Hematopoietic multipotent progenitor cell treated with erythropoietin and hydrocortisone succinate and interleukin-3 and kit ligand, for 8 days (in vitro differentiated cells): Measurements from ENCODE around the gene ARID3B.
A peak's percentile ranks its signal among the peaks of the same experiment; 100 is the strongest.
"Not testable (repeated sequence)": the region's sequence is repeated elsewhere in the genome, so short reads cannot be mapped to it uniquely, and the experiment has no call there.

Experiments
- DNase-seq: peaks from one replicate; pipeline ENCODE4 v3.0.0-alpha.2; 2015

The ARID3B gene

GRCh38 chr15:74539521-74539920 lies 1.5 kb upstream of the ARID3B start:
- DNase-seq, result not testable (repeated sequence)

GRCh38 chr15:74540161-74540760 lies 759 bp upstream of the ARID3B start:
- peak; percentile 56 for DNase-seq

- peak; percentile 82 for DNase-seq
Observed at GRCh38 chr15:74541494-74542165, 610 bp downstream of the ARID3B start.

- DNase-seq, result no peak
Observed at GRCh38 chr15:74542166-74543042, 1.4 kb downstream of the ARID3B start.

GRCh38 chr15:74543043-74543422 lies 2.0 kb downstream of the ARID3B start:
- DNase-seq, result no peak

GRCh38 chr15:74543583-74543982 lies 2.6 kb downstream of the ARID3B start:
- peak; percentile 38 for DNase-seq

- no peak for DNase-seq
Observed at GRCh38 chr15:74545086-74545485, 4.1 kb downstream of the ARID3B start.

- DNase-seq, result peak; percentile 98
Observed at GRCh38 chr15:74545776-74546656, 5.0 kb downstream of the ARID3B start.

- no peak for DNase-seq
Observed at GRCh38 chr15:74547616-74548015, 6.6 kb downstream of the ARID3B start.

GRCh38 chr15:74548241-74548640 lies 7.2 kb downstream of the ARID3B start:
- no peak for DNase-seq

GRCh38 chr15:74549816-74550215 lies 8.8 kb downstream of the ARID3B start:
- peak; percentile 18 for DNase-seq

- no peak for DNase-seq
Observed at GRCh38 chr15:74551714-74552113, 10.7 kb downstream of the ARID3B start.

GRCh38 chr15:74552773-74553441 lies 11.9 kb downstream of the ARID3B start:
- peak; percentile 29 for DNase-seq

GRCh38 chr15:74555192-74555591 lies 14.2 kb downstream of the ARID3B start:
- no peak for DNase-seq

- no peak for DNase-seq
Observed at GRCh38 chr15:74558706-74559105, 17.7 kb downstream of the ARID3B start.

- DNase-seq, result no peak
Observed at GRCh38 chr15:74563442-74563841, 22.4 kb downstream of the ARID3B start.

GRCh38 chr15:74564182-74564581 lies 23.2 kb downstream of the ARID3B start:
- DNase-seq, result no peak

- no peak for DNase-seq
Observed at GRCh38 chr15:74565381-74566085, 24.5 kb downstream of the ARID3B start.

- DNase-seq, result no peak
Observed at GRCh38 chr15:74568594-74568993, 27.6 kb downstream of the ARID3B start.

GRCh38 chr15:74569731-74570070 lies 28.7 kb downstream of the ARID3B start:
- DNase-seq, result no peak

GRCh38 chr15:74571191-74571590 lies 30.2 kb downstream of the ARID3B start:
- DNase-seq, result no peak

- no peak for DNase-seq
Observed at GRCh38 chr15:74573987-74574386, 33.0 kb downstream of the ARID3B start.
